Parathyroid adenoma (tissue), 2 donors: ENCODE results near the gene ONECUT3.
"Not testable (repeated sequence)": the region's sequence is repeated elsewhere in the genome, so short reads cannot be mapped to it uniquely, and the experiment has no call there.

Experiments
- H2AFZ ChIP-seq: fragments of 300-600 bp; sonication (generic); one replicate; pipeline ENCODE4 v1.7.0; 2017; ENCODE audit warnings: antibody characterized with exemption, mild to moderate bottlenecking
- H3K27ac ChIP-seq: fragments of 300-600 bp; sonication (generic); one replicate; pipeline ENCODE4 v1.7.0; 2017
- H3K27me3 ChIP-seq: fragments of 300-600 bp; sonication (generic); one replicate; pipeline ENCODE4 v1.7.0; 2017; ENCODE audit warnings: low read length; ENCODE audit not compliant: control insufficient read depth, insufficient read depth
- H3K36me3 ChIP-seq: fragments of 300-600 bp; sonication (generic); one replicate; pipeline ENCODE4 v1.7.0; 2017; ENCODE audit warnings: low read length; ENCODE audit not compliant: control insufficient read depth, insufficient read depth
- H3K4me1 ChIP-seq: fragments of 300-600 bp; sonication (generic); one replicate; pipeline ENCODE4 v1.7.0; 2017; ENCODE audit warnings: control low read depth
- H3K4me2 ChIP-seq: fragments of 300-600 bp; sonication (generic); one replicate; pipeline ENCODE4 v1.7.0; 2017; ENCODE audit warnings: low read length
- H3K4me3 ChIP-seq: fragments of 300-600 bp; sonication (generic); one replicate; pipeline ENCODE4 v1.7.0; 2017; ENCODE audit warnings: low read depth, low read length
- H3K79me2 ChIP-seq: fragments of 300-600 bp; sonication (generic); one replicate; pipeline ENCODE4 v1.7.0; 2017; ENCODE audit warnings: control low read depth
- H3K9ac ChIP-seq: fragments of 300-600 bp; sonication (generic); one replicate; pipeline ENCODE4 v1.7.0; 2017; ENCODE audit warnings: mild to moderate bottlenecking
- H3K9me3 ChIP-seq: fragments of 300-600 bp; sonication (generic); one replicate; pipeline ENCODE4 v1.7.0; 2017; ENCODE audit warnings: low read length; ENCODE audit not compliant: control insufficient read depth
- CTCF ChIP-seq: fragments of 300-600 bp; sonication (generic); IDR thresholded peaks from one replicate; pipeline ENCODE4 v1.7.0; 2017; ENCODE audit warnings: antibody characterized with exemption, mild to moderate bottlenecking
- donor health status: primary hyperparathyroidism.

Gene ONECUT3

GRCh38 chr19:1758231-1758577 lies 4.9 kb downstream of the ONECUT3 start:
- Histone ChIP-seq H3K36me3 (no peaks in the 10 kb centered on the region), H3K4me3 (no peak overlapping the region), H3K4me1 (no peaks in the 10 kb centered on the region), H3K9me3 (no peaks in the 10 kb centered on the region), H3K27ac (no peak overlapping the region), H3K9ac (no peak overlapping the region), H2AFZ (no peak overlapping the region), H3K79me2 (no peaks in the 10 kb centered on the region), H3K27me3 (peaks cover 25% of the 10 kb centered on the region), H3K4me2 (no peak overlapping the region)
- TF ChIP-seq CTCF: no peak

GRCh38 chr19:1758959-1759903 lies 5.9 kb downstream of the ONECUT3 start:
- Histone ChIP-seq H3K4me3 (no peak overlapping the region), H3K4me1 (no peaks in the 10 kb centered on the region), H3K4me2 (no peak overlapping the region), H3K79me2 (no peaks in the 10 kb centered on the region), H3K36me3 (no peaks in the 10 kb centered on the region), H3K9ac (no peak overlapping the region), H3K27me3 (peaks cover 25% of the 10 kb centered on the region), H2AFZ (no peak overlapping the region), H3K9me3 (no peaks in the 10 kb centered on the region), H3K27ac (no peak overlapping the region)
- no peak for TF ChIP-seq CTCF

GRCh38 chr19:1760020-1760419 lies 6.7 kb downstream of the ONECUT3 start:
- no peak overlapping the region for H3K4me3 ChIP-seq
- H3K9ac ChIP-seq: no peak overlapping the region
- H3K27me3 ChIP-seq: peaks cover 25% of the 10 kb centered on the region
- no peak overlapping the region for H3K4me2 ChIP-seq
- TF ChIP-seq CTCF: no peak
- H3K9me3 ChIP-seq: no peaks in the 10 kb centered on the region
- H3K4me1 ChIP-seq: no peaks in the 10 kb centered on the region
- no peaks in the 10 kb centered on the region for H3K79me2 ChIP-seq
- H3K36me3 ChIP-seq: no peaks in the 10 kb centered on the region
- H2AFZ ChIP-seq: no peak overlapping the region
- no peak overlapping the region for H3K27ac ChIP-seq

- not testable (repeated sequence) for H2AFZ ChIP-seq, H3K4me1 ChIP-seq, H3K9ac ChIP-seq, H3K36me3 ChIP-seq, H3K27ac ChIP-seq, H3K4me3 ChIP-seq, H3K79me2 ChIP-seq, H3K9me3 ChIP-seq, H3K4me2 ChIP-seq
- peaks cover 22% of the 10 kb centered on the region for H3K27me3 ChIP-seq
Observed at GRCh38 chr19:1760786-1761527, 7.7 kb downstream of the ONECUT3 start.

GRCh38 chr19:1761528-1762242 lies 8.4 kb downstream of the ONECUT3 start:
- Histone ChIP-seq H3K79me2 (no peaks in the 10 kb centered on the region), H2AFZ (no peak overlapping the region), H3K9ac (no peak overlapping the region), H3K9me3 (no peaks in the 10 kb centered on the region), H3K4me1 (no peaks in the 10 kb centered on the region), H3K4me3 (no peak overlapping the region), H3K27me3 (peaks cover 18% of the 10 kb centered on the region), H3K27ac (no peak overlapping the region), H3K36me3 (no peaks in the 10 kb centered on the region), H3K4me2 (no peak overlapping the region)
- TF ChIP-seq CTCF: no peak
